Erythroblast (primary cell): ENCODE data around the gene PACSIN1.

Source experiments
- GATA1 ChIP-seq: IDR thresholded peaks from 2 replicates; pipeline ENCODE4 v1.6.1; 2011; ENCODE audit warnings: low read depth, mild to moderate bottlenecking, control low read depth, low read length, moderate library complexity
- POLR2A ChIP-seq: IDR thresholded peaks from 2 replicates; pipeline ENCODE4 v1.6.1; 2011; ENCODE audit warnings: mild to moderate bottlenecking, low read length

DNA sequence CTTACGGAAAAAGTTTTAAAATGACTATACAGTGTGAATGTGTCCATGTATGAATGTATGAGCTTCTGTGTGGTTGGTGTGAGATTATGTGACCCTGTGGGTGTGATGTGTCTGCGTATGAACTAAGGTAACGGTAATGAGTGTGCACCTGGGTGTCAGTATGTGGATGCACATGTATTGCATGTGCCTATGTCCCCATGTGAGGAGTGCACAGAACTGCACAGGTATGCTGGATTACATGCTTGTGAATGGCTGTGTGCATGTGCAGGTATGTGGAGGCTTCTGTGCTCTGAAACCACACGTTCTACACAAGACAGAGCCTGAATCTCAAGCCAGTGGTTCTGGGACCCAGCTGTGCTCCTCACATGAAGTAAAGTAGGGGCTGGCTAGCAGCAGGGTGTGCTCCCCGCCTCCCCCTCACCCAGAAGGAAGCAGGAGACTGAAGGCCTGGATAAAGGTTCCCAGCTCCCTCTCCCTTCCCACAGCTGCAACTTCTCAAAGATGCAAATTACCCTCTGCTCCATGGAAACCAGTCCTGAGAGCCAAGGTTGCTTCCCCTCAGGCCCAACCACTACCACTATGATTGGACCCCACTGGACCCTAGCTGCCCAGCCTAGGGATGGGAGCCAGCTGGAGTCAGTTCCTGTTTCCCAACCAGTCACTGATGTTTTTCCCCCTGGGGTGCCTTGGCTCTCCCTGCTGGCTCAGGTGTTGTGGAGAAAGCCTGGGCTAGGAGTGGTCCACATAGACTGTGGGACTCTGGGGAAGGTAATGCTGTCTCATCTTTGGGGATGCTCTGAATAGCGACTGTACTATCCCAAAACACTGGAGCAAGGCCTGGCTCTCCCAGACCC is 115.1 kb downstream of the PACSIN1 start:
- no peak for TF ChIP-seq POLR2A
- no peak for TF ChIP-seq GATA1
